ENCODE measurements around the gene INSC. TPM values are rescaled to one million over a fixed set of nuclear protein-coding genes. Genes with fewer than 3 reads are reported as not detected.

INSC gene
- total RNA-seq, 1 experiment from 2014 or later, result 0.17 TPM

DNA sequence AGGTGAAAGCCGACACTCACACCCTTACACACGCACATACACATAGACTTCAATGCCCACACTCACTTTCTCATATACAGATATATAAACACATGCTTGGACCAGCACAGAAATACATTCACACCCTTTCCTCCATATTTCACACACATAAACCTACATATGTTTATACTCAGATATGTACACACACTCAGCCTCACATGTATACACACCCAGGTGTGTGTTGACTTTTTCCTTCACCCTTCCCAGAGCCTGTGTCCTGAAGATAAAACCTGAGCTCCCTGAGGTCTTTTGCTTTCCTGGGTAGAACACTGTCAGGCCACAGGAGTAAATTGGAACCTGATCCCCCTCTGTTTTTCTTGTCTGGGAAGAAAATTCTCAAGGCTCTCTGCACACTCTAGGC lies 62.8 kb downstream of the INSC start:
- Histone ChIP-seq H3K9me3 (ENCODE audit: control insufficient read depth in 1 of 2, insufficient read depth in 1 of 2, low read depth in 1 of 2, low read length in 2 of 2) (no peaks in the 10 kb centered on the region), H3K27ac (ENCODE audit: low read depth, low read length) (no peak overlapping the region), H3K36me3 (ENCODE audit: control insufficient read depth in 1 of 2, insufficient read depth in 2 of 2, low read length in 2 of 2) (no peaks in the 10 kb centered on the region), H3K27me3 (ENCODE audit: insufficient read depth, low read length) (no peaks in the 10 kb centered on the region; the same call in 1 of the 2 replicates), H2AFZ (ENCODE audit: low read depth, low read length, poor library complexity, severe bottlenecking) (no peak overlapping the region), H3K4me1 (ENCODE audit: control insufficient read depth in 1 of 2, insufficient read depth in 2 of 2, low read length in 2 of 2) (peaks cover 0 to 7% of the 10 kb centered on the region in 2 experiments; a peak in 1 of 4 replicates), H4K20me1 (ENCODE audit: insufficient read depth) (no peaks in the 10 kb centered on the region), H3K79me2 (ENCODE audit: insufficient read depth, low read length) (no peaks in the 10 kb centered on the region), H3K4me3 (replicated peaks in 1 of 2; ENCODE audit: low read depth in 1 of 2, low read length in 2 of 2) (no peak overlapping the region), H3K9me2 (ENCODE audit: insufficient read depth) (no peaks in the 10 kb centered on the region), H3K9ac (ENCODE audit: low read length) (no peak overlapping the region), H3K4me2 (ENCODE audit: low read length) (no peak overlapping the region)
- intact Hi-C loops (cut with micrococcal nuclease), result no loop called here
- ATAC-seq, result no peak
- BruUV-seq (replicated peaks), result no TSS peak
- ChIA-PET CTCF (no interaction called here), POLR2A (no interaction called here), RAD21 (ENCODE audit: low non-redundant PET in 1 of 2, low total read pairs in 2 of 2, uncharacterized antibody in 2 of 2, unreplicated experiment in 2 of 2) (no interaction called here)
- no peak for DNase-seq (ENCODE audit: low read depth, low spot score)
- TF ChIP-seq, protein P1, sequence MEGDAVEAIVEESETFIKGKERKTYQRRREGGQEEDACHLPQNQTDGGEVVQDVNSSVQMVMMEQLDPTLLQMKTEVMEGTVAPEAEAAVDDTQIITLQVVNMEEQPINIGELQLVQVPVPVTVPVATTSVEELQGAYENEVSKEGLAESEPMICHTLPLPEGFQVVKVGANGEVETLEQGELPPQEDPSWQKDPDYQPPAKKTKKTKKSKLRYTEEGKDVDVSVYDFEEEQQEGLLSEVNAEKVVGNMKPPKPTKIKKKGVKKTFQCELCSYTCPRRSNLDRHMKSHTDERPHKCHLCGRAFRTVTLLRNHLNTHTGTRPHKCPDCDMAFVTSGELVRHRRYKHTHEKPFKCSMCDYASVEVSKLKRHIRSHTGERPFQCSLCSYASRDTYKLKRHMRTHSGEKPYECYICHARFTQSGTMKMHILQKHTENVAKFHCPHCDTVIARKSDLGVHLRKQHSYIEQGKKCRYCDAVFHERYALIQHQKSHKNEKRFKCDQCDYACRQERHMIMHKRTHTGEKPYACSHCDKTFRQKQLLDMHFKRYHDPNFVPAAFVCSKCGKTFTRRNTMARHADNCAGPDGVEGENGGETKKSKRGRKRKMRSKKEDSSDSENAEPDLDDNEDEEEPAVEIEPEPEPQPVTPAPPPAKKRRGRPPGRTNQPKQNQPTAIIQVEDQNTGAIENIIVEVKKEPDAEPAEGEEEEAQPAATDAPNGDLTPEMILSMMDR (IDR thresholded peaks at IDR 0.05 in 2 of 3, conservative IDR thresholded peaks at IDR 0.05 in 1 of 3; ENCODE audit: borderline replicate concordance in 1 of 3, insufficient read depth in 1 of 3, low read depth in 2 of 3, low read length in 2 of 3), result no peak
- TF ChIP-seq POLR2A (IDR thresholded peaks at IDR 0.05; ENCODE audit: borderline replicate concordance, extremely low read depth, insufficient read depth, insufficient read length) (no peak), POLR2AphosphoS5 (IDR thresholded peaks at IDR 0.05; ENCODE audit: low read depth, low read length) (no peak), SP1 (IDR thresholded peaks at IDR 0.05; ENCODE audit: low read depth) (no peak), EGR1 (IDR thresholded peaks at IDR 0.05; ENCODE audit: low read depth) (no peak), EZH2 (IDR thresholded peaks at IDR 0.05) (no peak), ZNF274 (IDR thresholded peaks at IDR 0.05; ENCODE audit: low read depth, low read length) (no peak), ZFX (IDR thresholded peaks at IDR 0.05) (no peak), RAD21 (IDR thresholded peaks at IDR 0.05; ENCODE audit: low read depth) (no peak), CEBPB (IDR thresholded peaks at IDR 0.05; ENCODE audit: low read depth) (no peak), JUND (IDR thresholded peaks at IDR 0.05) (no peak), ELF1 (IDR thresholded peaks at IDR 0.05; ENCODE audit: borderline replicate concordance, low read depth) (no peak), FOSL1 (IDR thresholded peaks at IDR 0.05; ENCODE audit: low read depth) (no peak)
- TF ChIP-seq, protein P2, sequence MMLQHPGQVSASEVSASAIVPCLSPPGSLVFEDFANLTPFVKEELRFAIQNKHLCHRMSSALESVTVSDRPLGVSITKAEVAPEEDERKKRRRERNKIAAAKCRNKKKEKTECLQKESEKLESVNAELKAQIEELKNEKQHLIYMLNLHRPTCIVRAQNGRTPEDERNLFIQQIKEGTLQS (IDR thresholded peaks at IDR 0.05), result no peak
- TF ChIP-seq, protein P3, sequence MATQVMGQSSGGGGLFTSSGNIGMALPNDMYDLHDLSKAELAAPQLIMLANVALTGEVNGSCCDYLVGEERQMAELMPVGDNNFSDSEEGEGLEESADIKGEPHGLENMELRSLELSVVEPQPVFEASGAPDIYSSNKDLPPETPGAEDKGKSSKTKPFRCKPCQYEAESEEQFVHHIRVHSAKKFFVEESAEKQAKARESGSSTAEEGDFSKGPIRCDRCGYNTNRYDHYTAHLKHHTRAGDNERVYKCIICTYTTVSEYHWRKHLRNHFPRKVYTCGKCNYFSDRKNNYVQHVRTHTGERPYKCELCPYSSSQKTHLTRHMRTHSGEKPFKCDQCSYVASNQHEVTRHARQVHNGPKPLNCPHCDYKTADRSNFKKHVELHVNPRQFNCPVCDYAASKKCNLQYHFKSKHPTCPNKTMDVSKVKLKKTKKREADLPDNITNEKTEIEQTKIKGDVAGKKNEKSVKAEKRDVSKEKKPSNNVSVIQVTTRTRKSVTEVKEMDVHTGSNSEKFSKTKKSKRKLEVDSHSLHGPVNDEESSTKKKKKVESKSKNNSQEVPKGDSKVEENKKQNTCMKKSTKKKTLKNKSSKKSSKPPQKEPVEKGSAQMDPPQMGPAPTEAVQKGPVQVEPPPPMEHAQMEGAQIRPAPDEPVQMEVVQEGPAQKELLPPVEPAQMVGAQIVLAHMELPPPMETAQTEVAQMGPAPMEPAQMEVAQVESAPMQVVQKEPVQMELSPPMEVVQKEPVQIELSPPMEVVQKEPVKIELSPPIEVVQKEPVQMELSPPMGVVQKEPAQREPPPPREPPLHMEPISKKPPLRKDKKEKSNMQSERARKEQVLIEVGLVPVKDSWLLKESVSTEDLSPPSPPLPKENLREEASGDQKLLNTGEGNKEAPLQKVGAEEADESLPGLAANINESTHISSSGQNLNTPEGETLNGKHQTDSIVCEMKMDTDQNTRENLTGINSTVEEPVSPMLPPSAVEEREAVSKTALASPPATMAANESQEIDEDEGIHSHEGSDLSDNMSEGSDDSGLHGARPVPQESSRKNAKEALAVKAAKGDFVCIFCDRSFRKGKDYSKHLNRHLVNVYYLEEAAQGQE (IDR thresholded peaks at IDR 0.05; ENCODE audit: low read depth), result no peak

All from HCT116 (cell line).